IMR-90 (cell line): ENCODE measurements around the gene OR2H1. TPM values are rescaled to one million over a fixed set of nuclear protein-coding genes. Genes with fewer than 3 reads are reported as not detected.

Experiments
- ATAC-seq: fragments of 200-7000 bp; cut with Tn5 transposase; 2 replicates; pipeline ENCODE4 v1.9.1; 2020; ENCODE audit warnings: low read depth, mild to moderate bottlenecking, moderate library complexity
- BruUV-seq: library from RNA; stranded (reverse); fragments of 400-500 nt; replicated peaks from 2 replicates; lab custom pipeline; 2021; lab: Mats Ljungman, UMichigan
- CTCF ChIA-PET: fragments of 300-600 bp; formaldehyde crosslinking; extraction: SDS; loops from one replicate; lab custom pipeline; 2021; ENCODE audit warnings: antibody characterized with exemption; lab: Yijun Ruan, JAX
- POLR2A ChIA-PET: fragments of 300-600 bp; sonication (Branson Sonifier 250); formaldehyde crosslinking; loops from one replicate; lab custom pipeline; 2022; ENCODE audit warnings: antibody characterized with exemption; ENCODE audit not compliant: unreplicated experiment; lab: Charles Lee
- DNase-seq: peaks from one replicate; pipeline ENCODE4 v3.0.0; 2013
- H2AFZ ChIP-seq: replicated peaks from 2 replicates; pipeline ENCODE3; 2013; ENCODE audit warnings: low read length, mild to moderate bottlenecking; ENCODE audit not compliant: poor library complexity
- H2AK5ac ChIP-seq: 2 replicates; pipeline ENCODE4 v1.6.1; 2013; ENCODE audit warnings: low read depth, low read length, inconsistent platforms
- H2AK9ac ChIP-seq: replicated peaks from 2 replicates; pipeline ENCODE3; 2013; ENCODE audit warnings: mild to moderate bottlenecking, low read depth, low read length, moderate library complexity; ENCODE audit not compliant: poor library complexity
- H2BK120ac ChIP-seq: 2 replicates; pipeline ENCODE4 v1.6.1; 2013; ENCODE audit warnings: low read depth, low read length, inconsistent platforms
- H2BK15ac ChIP-seq: 3 replicates; pipeline ENCODE4 v1.6.1; 2013; ENCODE audit warnings: low read depth, low read length, inconsistent platforms
- H2BK20ac ChIP-seq: 2 replicates; pipeline ENCODE4 v1.6.1; 2013; ENCODE audit warnings: low read depth, mild to moderate bottlenecking, inconsistent platforms, low read length, moderate library complexity
- H2BK5ac ChIP-seq: 2 replicates; pipeline ENCODE4 v1.6.1; 2013; ENCODE audit warnings: mild to moderate bottlenecking, low read depth, low read length, inconsistent platforms; ENCODE audit not compliant: poor library complexity, severe bottlenecking
- H3K14ac ChIP-seq: replicated peaks from 2 replicates; pipeline ENCODE4 v1.6.1; 2013; ENCODE audit warnings: low read depth, low read length, inconsistent platforms
- H3K18ac ChIP-seq: 2 replicates; pipeline ENCODE4 v1.6.1; 2013; ENCODE audit warnings: low read depth, low read length, control low read depth
- H3K23ac ChIP-seq: 2 replicates; pipeline ENCODE4 v1.6.1; 2013; ENCODE audit warnings: low read depth, low read length, inconsistent platforms
- H3K27ac ChIP-seq: 2 replicates; pipeline ENCODE4 v1.5.1; 2013; ENCODE audit warnings: mild to moderate bottlenecking, control low read depth, low read length; ENCODE audit not compliant: insufficient read depth
- H3K27me3 ChIP-seq: 2 replicates; pipeline ENCODE4 v1.6.1; 2013; ENCODE audit warnings: low read length; ENCODE audit not compliant: control insufficient read depth, insufficient read depth
- H3K36me3 ChIP-seq: 2 replicates; pipeline ENCODE4 v1.6.1; 2013; ENCODE audit warnings: low read length, mixed read lengths; ENCODE audit not compliant: control insufficient read depth, insufficient read depth
- H3K4ac ChIP-seq: 2 replicates; pipeline ENCODE4 v1.6.1; 2013; ENCODE audit warnings: low read depth, low read length, inconsistent platforms
- H3K4me1 ChIP-seq: 2 replicates; pipeline ENCODE4 v1.6.1; 2013; ENCODE audit warnings: low read length, mixed read lengths; ENCODE audit not compliant: control insufficient read depth, insufficient read depth
- H3K4me2 ChIP-seq: 2 replicates; pipeline ENCODE4 v1.6.1; 2013; ENCODE audit warnings: low read depth, mild to moderate bottlenecking, control low read depth, low read length, moderate library complexity
- H3K4me3 ChIP-seq: 2 replicates; pipeline ENCODE4 v1.5.1; 2013; ENCODE audit warnings: low read depth, mild to moderate bottlenecking, control low read depth, low read length, moderate library complexity; ENCODE audit not compliant: insufficient read depth
- H3K56ac ChIP-seq: 2 replicates; pipeline ENCODE4 v1.6.1; 2013; ENCODE audit warnings: low read length, inconsistent platforms; ENCODE audit not compliant: insufficient read depth; ENCODE audit errors: extremely low read depth
- H3K79me1 ChIP-seq, 2 experiments: 2 replicates each; pipeline ENCODE4 v1.6.1; 2013; ENCODE audit warnings: low read length in 2 of 2, inconsistent platforms in 1 of 2, low read depth in 1 of 2
- H3K9ac ChIP-seq: 2 replicates; pipeline ENCODE4 v1.6.1; 2013; ENCODE audit warnings: low read depth, low read length, control low read depth
- H3K9me1 ChIP-seq: 2 replicates; pipeline ENCODE4 v1.6.1; 2013; ENCODE audit warnings: low read length, inconsistent platforms; ENCODE audit not compliant: insufficient read depth
- H3K9me3 ChIP-seq: 2 replicates; pipeline ENCODE4 v1.6.1; 2013; ENCODE audit warnings: low read length; ENCODE audit not compliant: control insufficient read depth, insufficient read depth
- H4K20me1 ChIP-seq: 2 replicates; pipeline ENCODE4 v1.6.1; 2013; ENCODE audit warnings: low read length, inconsistent platforms; ENCODE audit not compliant: insufficient read depth
- H4K5ac ChIP-seq: 2 replicates; pipeline ENCODE4 v1.6.1; 2013; ENCODE audit warnings: mild to moderate bottlenecking, low read depth, low read length, control low read depth
- H4K8ac ChIP-seq, 2 experiments: 2 replicates each; pipeline ENCODE4 v1.6.1; 2013; ENCODE audit warnings: low read depth in 2 of 2, low read length in 2 of 2, control low read depth in 1 of 2, inconsistent platforms in 1 of 2
- H4K91ac ChIP-seq: 2 replicates; pipeline ENCODE4 v1.6.1; 2013; ENCODE audit warnings: low read depth, low read length, inconsistent platforms; ENCODE audit not compliant: insufficient read depth
- CEBPB ChIP-seq: IDR thresholded peaks from 2 replicates; pipeline ENCODE4 v1.6.1; 2012; ENCODE audit warnings: low read depth, low read length, improper control_type of control experiment
- CHD1 ChIP-seq: IDR thresholded peaks from 2 replicates; pipeline ENCODE4 v1.6.1; 2012; ENCODE audit warnings: low read depth, low read length, improper control_type of control experiment
- CTCF ChIP-seq: conservative IDR thresholded peaks from 2 replicates; pipeline ENCODE4 v1.5.1; 2012; ENCODE audit warnings: mild to moderate bottlenecking, low read depth, low read length, improper control_type of control experiment
- ELK1 ChIP-seq: fragments of 150-350 bp; IDR thresholded peaks from 2 replicates; pipeline ENCODE4 v1.6.1; 2016; ENCODE audit warnings: low read depth, mild to moderate bottlenecking, low read length, moderate library complexity, borderline replicate concordance
- FOS ChIP-seq: fragments of 150-350 bp; IDR thresholded peaks from 2 replicates; pipeline ENCODE4 v1.6.1; 2016; ENCODE audit warnings: low read depth, low read length
- MAZ ChIP-seq: IDR thresholded peaks from 2 replicates; pipeline ENCODE4 v1.6.1; 2012; ENCODE audit warnings: low read depth, mild to moderate bottlenecking, low read length, improper control_type of control experiment, moderate library complexity, borderline replicate concordance
- MXI1 ChIP-seq: IDR thresholded peaks from 2 replicates; pipeline ENCODE4 v1.6.1; 2012; ENCODE audit warnings: low read depth, mild to moderate bottlenecking, low read length, moderate library complexity, borderline replicate concordance
- NFE2L2 ChIP-seq: fragments of 150-350 bp; IDR thresholded peaks from 2 replicates; pipeline ENCODE4 v1.6.1; 2016; ENCODE audit warnings: low read depth, mild to moderate bottlenecking, low read length
- RAD21 ChIP-seq: IDR thresholded peaks from 2 replicates; pipeline ENCODE4 v1.6.1; 2012; ENCODE audit warnings: low read length, improper control_type of control experiment
- RCOR1 ChIP-seq: IDR thresholded peaks from 2 replicates; pipeline ENCODE4 v1.6.1; 2012; ENCODE audit warnings: mild to moderate bottlenecking, low read length, improper control_type of control experiment; ENCODE audit not compliant: insufficient replicate concordance
- RFX5 ChIP-seq: IDR thresholded peaks from 2 replicates; pipeline ENCODE4 v1.8.0; 2012; ENCODE audit warnings: low read depth, mild to moderate bottlenecking, low read length, moderate library complexity
- SMC3 ChIP-seq: fragments of 150-350 bp; IDR thresholded peaks from 2 replicates; pipeline ENCODE4 v1.6.1; 2016; ENCODE audit warnings: low read depth, mild to moderate bottlenecking, antibody characterized with exemption, low read length, moderate library complexity
- USF2 ChIP-seq: fragments of 150-350 bp; IDR thresholded peaks from 2 replicates; pipeline ENCODE4 v1.6.1; 2017; ENCODE audit warnings: mild to moderate bottlenecking, antibody characterized with exemption, low read length, low read depth
- WGBS, 2 experiments: methylation state at CpG; one replicate each; pipeline versions ENCODE4 v1.1.5 to v1.1.7; 2013; ENCODE audit warnings: missing lambda C conversion rate in 2 of 2; ENCODE audit not compliant: insufficient read length in 1 of 2; ENCODE audit errors: extremely low coverage in 2 of 2; 5-methylcytosine and 5-hydroxymethylcytosine counted together
- dilution Hi-C: fragments of 300-500 bp; cut with HindIII; formaldehyde crosslinking; loops from one replicate; pipeline ENCODE4 v1.14.3; 2018; ENCODE audit warnings: low sequenced_read_pairs; ENCODE audit not compliant: unreplicated experiment
- in situ Hi-C: fragments of 300-500 bp; cut with MboI; formaldehyde crosslinking; loops from 3 replicates; pipeline ENCODE4 v1.14.3; 2019; ENCODE audit warnings: low sequenced_read_pairs, inconsistent platforms, mixed read lengths
- intact Hi-C: fragments of 100-400 bp; cut with micrococcal nuclease; formaldehyde crosslinking; loops from 2 replicates; pipeline ENCODE4 v1.10.0; 2022
- polyA plus RNA-seq, 3 experiments: library from polyadenylated mRNA; depleted of rRNA; stranded (reverse); fragments of >200 nt; gene quantifications; 2 replicates each; pipeline ENCODE4 v1.2.3, GENCODE V29; 2012; ENCODE audit warnings: low replicate concordance in 1 of 3
- total RNA-seq: library from RNA; depleted of rRNA; stranded (reverse); fragments of >200 nt; gene quantifications from 2 replicates; pipeline ENCODE4 v1.2.3, GENCODE V29; 2012

OR2H1 gene
- total and polyA plus RNA-seq, 2 of the 4 experiments (the other 2 are of a cell fraction) = not detected

- Histone ChIP-seq H3K79me1 (no peaks in the 10 kb centered on the region), H3K14ac (no peak overlapping the region), H3K56ac (no peak overlapping the region), H2BK15ac (no peak overlapping the region), H3K27me3 (no peaks in the 10 kb centered on the region), H4K8ac (no peak overlapping the region), H3K9me3 (peaks cover 4% of the 10 kb centered on the region; the same call in 1 of the 2 replicates), H2BK20ac (no peak overlapping the region), H3K36me3 (no peaks in the 10 kb centered on the region), H2BK5ac (no peak overlapping the region), H4K91ac (no peak overlapping the region), H3K23ac (no peak overlapping the region), H2BK120ac (no peak overlapping the region), H3K4ac (no peak overlapping the region), H3K27ac (no peak overlapping the region), H4K20me1 (no peaks in the 10 kb centered on the region), H3K9me1 (no peaks in the 10 kb centered on the region), H3K4me1 (no peaks in the 10 kb centered on the region), H3K9ac (no peak overlapping the region), H3K18ac (no peak overlapping the region), H3K4me3 (no peak overlapping the region), H3K4me2 (no peak overlapping the region), H2AK9ac (no peak overlapping the region), H2AFZ (no peak overlapping the region), H4K5ac (no peak overlapping the region), H2AK5ac (no peak overlapping the region)
- in situ Hi-C loops = no loop called here
- no TSS peak for BruUV-seq
- intact Hi-C loops = no loop called here
- no peak for DNase-seq
- ATAC-seq = no peak
- ChIA-PET CTCF (no interaction called here), POLR2A (no interaction called here)
- no CpG with 5 or more reads among the region's 1 CpG for WGBS, 2 experiments
- no peak for TF ChIP-seq CHD1
- no peak for TF ChIP-seq SMC3
- TF ChIP-seq RFX5 = no peak
- TF ChIP-seq NFE2L2 = no peak
- no peak for TF ChIP-seq ELK1
- TF ChIP-seq MAZ = no peak
- TF ChIP-seq CTCF = no peak
- TF ChIP-seq RAD21 = no peak
- no peak for TF ChIP-seq CEBPB
- TF ChIP-seq MXI1 = no peak
- no peak for TF ChIP-seq RCOR1
- no peak for TF ChIP-seq USF2
- no peak for TF ChIP-seq FOS
- dilution Hi-C loops = no loop called here
Observed at GRCh38 chr6:29483735-29484134, 26.8 kb downstream of the OR2H1 start.
